Peyer's patch (tissue), 4 donors: Measurements from ENCODE around the gene TCF3.

Source experiments
- POLR2A ChIP-seq, 2 donors: fragments of 450-650 bp; IDR thresholded peaks; one replicate each; pipeline ENCODE4 v1.5.1; 2017; ENCODE audit warnings: antibody characterized with exemption in 2 of 2, mild to moderate bottlenecking in 2 of 2, moderate library complexity in 2 of 2
- TF ChIP-seq, protein P1 (sequence below), 6 experiments: fragments of 450-650 bp in 4 of 6; fragments of 200-600 bp in 2 of 6; sonication (generic) in 1 of 6; IDR thresholded peaks; one replicate each; pipeline ENCODE4 v1.5.1; 2017 to 2019; ENCODE audit warnings: antibody characterized with exemption in 6 of 6, mild to moderate bottlenecking in 3 of 6, moderate library complexity in 1 of 6

DNA sequence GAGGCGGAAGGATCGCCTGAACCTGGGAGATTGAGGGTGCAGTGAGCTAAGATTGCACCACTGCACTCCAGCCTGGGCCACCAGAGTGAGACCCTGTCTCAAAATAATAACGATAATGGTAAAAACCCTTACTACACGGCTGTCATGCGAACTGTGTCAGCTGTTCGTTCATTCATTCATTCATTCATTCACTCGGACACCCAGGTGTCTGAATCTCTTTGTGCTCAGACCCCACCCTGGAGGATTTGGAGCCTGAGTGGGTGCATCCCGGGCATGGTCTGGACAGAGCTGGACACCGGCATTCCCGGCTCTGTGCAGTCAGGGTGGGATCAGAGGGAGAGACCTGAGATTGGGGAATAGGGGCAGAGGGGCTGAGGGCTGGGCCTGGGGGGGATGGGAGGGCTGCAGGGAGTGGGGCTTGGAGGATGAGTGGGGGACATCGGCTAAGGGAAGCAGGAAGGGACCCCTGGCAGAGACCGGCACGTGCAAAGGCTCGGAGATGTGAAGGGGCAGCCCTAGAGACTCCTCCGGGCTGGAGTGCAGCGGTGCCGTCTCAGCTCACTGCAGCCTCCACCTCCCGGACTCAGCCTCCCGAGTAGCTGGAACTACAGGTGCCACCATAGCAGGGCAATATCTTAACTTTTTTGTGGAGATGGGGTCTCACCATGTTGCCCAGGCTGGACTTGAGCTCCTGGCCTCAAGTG lies 31.6 kb upstream of the TCF3 start:
- TF ChIP-seq, protein P1, sequence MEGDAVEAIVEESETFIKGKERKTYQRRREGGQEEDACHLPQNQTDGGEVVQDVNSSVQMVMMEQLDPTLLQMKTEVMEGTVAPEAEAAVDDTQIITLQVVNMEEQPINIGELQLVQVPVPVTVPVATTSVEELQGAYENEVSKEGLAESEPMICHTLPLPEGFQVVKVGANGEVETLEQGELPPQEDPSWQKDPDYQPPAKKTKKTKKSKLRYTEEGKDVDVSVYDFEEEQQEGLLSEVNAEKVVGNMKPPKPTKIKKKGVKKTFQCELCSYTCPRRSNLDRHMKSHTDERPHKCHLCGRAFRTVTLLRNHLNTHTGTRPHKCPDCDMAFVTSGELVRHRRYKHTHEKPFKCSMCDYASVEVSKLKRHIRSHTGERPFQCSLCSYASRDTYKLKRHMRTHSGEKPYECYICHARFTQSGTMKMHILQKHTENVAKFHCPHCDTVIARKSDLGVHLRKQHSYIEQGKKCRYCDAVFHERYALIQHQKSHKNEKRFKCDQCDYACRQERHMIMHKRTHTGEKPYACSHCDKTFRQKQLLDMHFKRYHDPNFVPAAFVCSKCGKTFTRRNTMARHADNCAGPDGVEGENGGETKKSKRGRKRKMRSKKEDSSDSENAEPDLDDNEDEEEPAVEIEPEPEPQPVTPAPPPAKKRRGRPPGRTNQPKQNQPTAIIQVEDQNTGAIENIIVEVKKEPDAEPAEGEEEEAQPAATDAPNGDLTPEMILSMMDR (IDR thresholded peaks at IDR 0.05): no peak
- no peak for TF ChIP-seq POLR2A (IDR thresholded peaks at IDR 0.05)
